Iris pigment epithelial cell (primary cell): ENCODE results near the gene HDAC4.

ENCODE experiments used
- DNase-seq: peaks from one replicate; pipeline ENCODE4 v3.0.0-alpha.2; 2011; ENCODE audit warnings: low read depth

HDAC4 gene

GRCh38 chr2:239429473-239430350 lies 28.9 kb upstream of the HDAC4 start:
- DNase-seq = no peak

GRCh38 chr2:239425631-239426030 lies 24.8 kb upstream of the HDAC4 start:
- no peak for DNase-seq

GRCh38 chr2:239424337-239425045 lies 23.7 kb upstream of the HDAC4 start:
- no peak for DNase-seq

- DNase-seq = no peak
These were observed 22.7 kb upstream of the HDAC4 start for GRCh38 chr2:239423551-239423950.

GRCh38 chr2:239421851-239422250 lies 21.0 kb upstream of the HDAC4 start:
- DNase-seq = no peak

GRCh38 chr2:239420082-239420481 lies 19.3 kb upstream of the HDAC4 start:
- DNase-seq = no peak

- no peak for DNase-seq
These were observed 18.1 kb upstream of the HDAC4 start for GRCh38 chr2:239418918-239419317.

- no peak for DNase-seq
These were observed 12.2 kb upstream of the HDAC4 start for GRCh38 chr2:239412905-239413603.

GRCh38 chr2:239411549-239412319 lies 10.9 kb upstream of the HDAC4 start:
- DNase-seq = no peak

GRCh38 chr2:239411117-239411516 lies 10.3 kb upstream of the HDAC4 start:
- no peak for DNase-seq

- no peak for DNase-seq
These were observed 9.2 kb upstream of the HDAC4 start for GRCh38 chr2:239409976-239410375.

GRCh38 chr2:239407112-239407511 lies 6.3 kb upstream of the HDAC4 start:
- DNase-seq = no peak

GRCh38 chr2:239406316-239406995 lies 5.6 kb upstream of the HDAC4 start:
- no peak for DNase-seq

GRCh38 chr2:239405071-239405470 lies 4.3 kb upstream of the HDAC4 start:
- no peak for DNase-seq

- DNase-seq = no peak
These were observed 1.8 kb upstream of the HDAC4 start for GRCh38 chr2:239402666-239403065.

GRCh38 chr2:239401881-239402233 lies 1.0 kb upstream of the HDAC4 start:
- no peak for DNase-seq

GRCh38 chr2:239401067-239401880 lies 454 bp upstream of the HDAC4 start:
- DNase-seq = peak; percentile 99

- peak; percentile 33 for DNase-seq
These were observed 762 bp downstream of the HDAC4 start for GRCh38 chr2:239399921-239400595.

GRCh38 chr2:239399433-239399920 lies 1.3 kb downstream of the HDAC4 start:
- peak; percentile 13 for DNase-seq

GRCh38 chr2:239398521-239398921 lies 2.3 kb downstream of the HDAC4 start:
- no peak for DNase-seq
